Parathyroid adenoma (tissue), 2 donors: ENCODE measurements around the gene CD1C.

ENCODE experiments used
- H2AFZ ChIP-seq: fragments of 300-600 bp; sonication (generic); one replicate; pipeline ENCODE4 v1.7.0; 2017; ENCODE audit warnings: antibody characterized with exemption, mild to moderate bottlenecking
- H3K27ac ChIP-seq: fragments of 300-600 bp; sonication (generic); one replicate; pipeline ENCODE4 v1.7.0; 2017
- H3K27me3 ChIP-seq: fragments of 300-600 bp; sonication (generic); one replicate; pipeline ENCODE4 v1.7.0; 2017; ENCODE audit warnings: low read length; ENCODE audit not compliant: control insufficient read depth, insufficient read depth
- H3K36me3 ChIP-seq: fragments of 300-600 bp; sonication (generic); one replicate; pipeline ENCODE4 v1.7.0; 2017; ENCODE audit warnings: low read length; ENCODE audit not compliant: control insufficient read depth, insufficient read depth
- H3K4me1 ChIP-seq: fragments of 300-600 bp; sonication (generic); one replicate; pipeline ENCODE4 v1.7.0; 2017; ENCODE audit warnings: control low read depth
- H3K4me2 ChIP-seq: fragments of 300-600 bp; sonication (generic); one replicate; pipeline ENCODE4 v1.7.0; 2017; ENCODE audit warnings: low read length
- H3K4me3 ChIP-seq: fragments of 300-600 bp; sonication (generic); one replicate; pipeline ENCODE4 v1.7.0; 2017; ENCODE audit warnings: low read depth, low read length
- H3K79me2 ChIP-seq: fragments of 300-600 bp; sonication (generic); one replicate; pipeline ENCODE4 v1.7.0; 2017; ENCODE audit warnings: control low read depth
- H3K9ac ChIP-seq: fragments of 300-600 bp; sonication (generic); one replicate; pipeline ENCODE4 v1.7.0; 2017; ENCODE audit warnings: mild to moderate bottlenecking
- H3K9me3 ChIP-seq: fragments of 300-600 bp; sonication (generic); one replicate; pipeline ENCODE4 v1.7.0; 2017; ENCODE audit warnings: low read length; ENCODE audit not compliant: control insufficient read depth
- TF ChIP-seq, protein P1 (sequence below): fragments of 300-600 bp; sonication (generic); IDR thresholded peaks from one replicate; pipeline ENCODE4 v1.7.0; 2017; ENCODE audit warnings: antibody characterized with exemption, mild to moderate bottlenecking
- donor health status: primary hyperparathyroidism.

CD1C gene

GRCh38 chr1:158286487-158286886, 3.2 kb upstream of the CD1C start:
- no peaks in the 10 kb centered on the region for H3K9me3 ChIP-seq
- H3K4me1 ChIP-seq = no peaks in the 10 kb centered on the region
- H3K4me2 ChIP-seq = no peak overlapping the region
- no peak overlapping the region for H3K4me3 ChIP-seq
- no peak overlapping the region for H3K27ac ChIP-seq
- H3K79me2 ChIP-seq = no peaks in the 10 kb centered on the region
- no peak overlapping the region for H2AFZ ChIP-seq
- H3K36me3 ChIP-seq = no peaks in the 10 kb centered on the region
- no peaks in the 10 kb centered on the region for H3K27me3 ChIP-seq
- H3K9ac ChIP-seq = no peak overlapping the region
- TF ChIP-seq, protein P1, sequence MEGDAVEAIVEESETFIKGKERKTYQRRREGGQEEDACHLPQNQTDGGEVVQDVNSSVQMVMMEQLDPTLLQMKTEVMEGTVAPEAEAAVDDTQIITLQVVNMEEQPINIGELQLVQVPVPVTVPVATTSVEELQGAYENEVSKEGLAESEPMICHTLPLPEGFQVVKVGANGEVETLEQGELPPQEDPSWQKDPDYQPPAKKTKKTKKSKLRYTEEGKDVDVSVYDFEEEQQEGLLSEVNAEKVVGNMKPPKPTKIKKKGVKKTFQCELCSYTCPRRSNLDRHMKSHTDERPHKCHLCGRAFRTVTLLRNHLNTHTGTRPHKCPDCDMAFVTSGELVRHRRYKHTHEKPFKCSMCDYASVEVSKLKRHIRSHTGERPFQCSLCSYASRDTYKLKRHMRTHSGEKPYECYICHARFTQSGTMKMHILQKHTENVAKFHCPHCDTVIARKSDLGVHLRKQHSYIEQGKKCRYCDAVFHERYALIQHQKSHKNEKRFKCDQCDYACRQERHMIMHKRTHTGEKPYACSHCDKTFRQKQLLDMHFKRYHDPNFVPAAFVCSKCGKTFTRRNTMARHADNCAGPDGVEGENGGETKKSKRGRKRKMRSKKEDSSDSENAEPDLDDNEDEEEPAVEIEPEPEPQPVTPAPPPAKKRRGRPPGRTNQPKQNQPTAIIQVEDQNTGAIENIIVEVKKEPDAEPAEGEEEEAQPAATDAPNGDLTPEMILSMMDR = no peak

DNA sequence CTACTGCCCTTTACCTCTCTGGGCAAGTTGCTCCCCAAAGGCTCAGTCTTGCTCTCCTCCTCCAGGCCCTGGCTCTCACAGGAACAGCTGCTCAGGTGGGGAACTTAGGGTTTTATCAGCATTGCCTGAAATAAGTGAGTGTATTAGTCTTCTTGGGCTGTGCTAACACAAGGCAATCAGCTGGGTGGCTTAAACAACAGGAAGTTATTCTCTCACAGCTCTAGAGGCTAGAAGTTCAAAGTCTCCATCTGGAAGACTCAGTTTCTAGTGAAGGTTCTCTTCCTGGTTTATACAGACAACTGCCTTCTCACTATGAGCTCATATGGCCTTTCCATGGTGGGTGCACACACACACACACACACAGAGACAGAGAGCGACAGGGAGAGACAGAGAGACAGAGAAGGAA, 2.8 kb upstream of the CD1C start:
- Histone ChIP-seq H2AFZ (no peak overlapping the region), H3K79me2 (no peaks in the 10 kb centered on the region), H3K4me2 (no peak overlapping the region), H3K27me3 (no peaks in the 10 kb centered on the region), H3K36me3 (no peaks in the 10 kb centered on the region), H3K9me3 (no peaks in the 10 kb centered on the region), H3K27ac (no peak overlapping the region), H3K4me3 (no peak overlapping the region), H3K9ac (no peak overlapping the region), H3K4me1 (no peaks in the 10 kb centered on the region)
- TF ChIP-seq, protein P1 = no peak

- Histone ChIP-seq H3K4me3 (no peak overlapping the region), H3K36me3 (no peaks in the 10 kb centered on the region), H3K4me1 (no peaks in the 10 kb centered on the region), H3K4me2 (no peak overlapping the region), H3K9me3 (no peaks in the 10 kb centered on the region), H3K9ac (no peak overlapping the region), H2AFZ (no peak overlapping the region), H3K79me2 (no peaks in the 10 kb centered on the region), H3K27me3 (no peaks in the 10 kb centered on the region), H3K27ac (no peak overlapping the region)
- TF ChIP-seq, protein P1 = no peak
These were observed 660 bp downstream of the CD1C start for GRCh38 chr1:158290321-158290844.

- Histone ChIP-seq H3K27me3 (no peaks in the 10 kb centered on the region), H3K9me3 (no peaks in the 10 kb centered on the region), H3K4me1 (no peaks in the 10 kb centered on the region), H3K79me2 (no peaks in the 10 kb centered on the region), H3K36me3 (no peaks in the 10 kb centered on the region), H3K9ac (no peak overlapping the region), H3K4me2 (no peak overlapping the region), H3K27ac (no peak overlapping the region), H3K4me3 (no peak overlapping the region), H2AFZ (no peak overlapping the region)
- TF ChIP-seq, protein P1 = no peak
These were observed 6.1 kb downstream of the CD1C start for GRCh38 chr1:158295791-158296190.

GRCh38 chr1:158310623-158311022, 20.9 kb downstream of the CD1C start:
- Histone ChIP-seq H3K36me3 (no peaks in the 10 kb centered on the region), H3K9ac (no peak overlapping the region), H3K79me2 (no peaks in the 10 kb centered on the region), H3K4me2 (no peak overlapping the region), H3K9me3 (no peaks in the 10 kb centered on the region), H3K27me3 (no peaks in the 10 kb centered on the region), H2AFZ (no peak overlapping the region), H3K4me1 (no peaks in the 10 kb centered on the region), H3K27ac (no peak overlapping the region), H3K4me3 (no peak overlapping the region)
- TF ChIP-seq, protein P1 = no peak
